Measurements from ENCODE around the gene SUCLG2. TPM values are rescaled to one million over a fixed set of nuclear protein-coding genes. Genes with fewer than 3 reads are reported as not detected.

SUCLG2 gene
- total RNA-seq, 1 experiment from 2014 or later = 22.3 TPM

GRCh38 chr3:67517781-67518180 lies 136.6 kb downstream of the SUCLG2 start:
- no peak overlapping the region for H3K4me3 ChIP-seq (ENCODE audit: low read length)
- no peak overlapping the region for H3K27ac ChIP-seq (ENCODE audit: low read length)
- no peaks in the 10 kb centered on the region for H4K20me1 ChIP-seq (ENCODE audit: low read length)
- POLR2A ChIA-PET (ENCODE audit: unreplicated experiment) = no interaction called here
- no peaks in the 10 kb centered on the region for H3K9me3 ChIP-seq (ENCODE audit: low read length)
- DNase-seq (no peak), ATAC-seq (no peak)
- H3K36me3 ChIP-seq (ENCODE audit: low read depth, low read length) = no peaks in the 10 kb centered on the region
- no peak overlapping the region for H3K4me2 ChIP-seq (ENCODE audit: low read length)
- no peaks in the 10 kb centered on the region for H3F3A ChIP-seq (ENCODE audit: low read length, unreplicated experiment)
- H3K9me2 ChIP-seq (replicated peaks; ENCODE audit: low read length) = no peaks in the 10 kb centered on the region
- no peak overlapping the region for H2AFZ ChIP-seq (ENCODE audit: low read length)
- intact Hi-C loops (cut with micrococcal nuclease) = no loop called here
- H3K27me3 ChIP-seq (ENCODE audit: low read length) = no peaks in the 10 kb centered on the region
- BruUV-seq (replicated peaks) = no TSS peak
- H3K79me2 ChIP-seq (ENCODE audit: low read length) = no peaks in the 10 kb centered on the region
- TF ChIP-seq EZH2phosphoT487 (IDR thresholded peaks at IDR 0.05; ENCODE audit: borderline replicate concordance, low read length) (no peak), EZH2 (IDR thresholded peaks at IDR 0.05; ENCODE audit: low read length, unreplicated experiment) (no peak)
- TF ChIP-seq, protein P1, sequence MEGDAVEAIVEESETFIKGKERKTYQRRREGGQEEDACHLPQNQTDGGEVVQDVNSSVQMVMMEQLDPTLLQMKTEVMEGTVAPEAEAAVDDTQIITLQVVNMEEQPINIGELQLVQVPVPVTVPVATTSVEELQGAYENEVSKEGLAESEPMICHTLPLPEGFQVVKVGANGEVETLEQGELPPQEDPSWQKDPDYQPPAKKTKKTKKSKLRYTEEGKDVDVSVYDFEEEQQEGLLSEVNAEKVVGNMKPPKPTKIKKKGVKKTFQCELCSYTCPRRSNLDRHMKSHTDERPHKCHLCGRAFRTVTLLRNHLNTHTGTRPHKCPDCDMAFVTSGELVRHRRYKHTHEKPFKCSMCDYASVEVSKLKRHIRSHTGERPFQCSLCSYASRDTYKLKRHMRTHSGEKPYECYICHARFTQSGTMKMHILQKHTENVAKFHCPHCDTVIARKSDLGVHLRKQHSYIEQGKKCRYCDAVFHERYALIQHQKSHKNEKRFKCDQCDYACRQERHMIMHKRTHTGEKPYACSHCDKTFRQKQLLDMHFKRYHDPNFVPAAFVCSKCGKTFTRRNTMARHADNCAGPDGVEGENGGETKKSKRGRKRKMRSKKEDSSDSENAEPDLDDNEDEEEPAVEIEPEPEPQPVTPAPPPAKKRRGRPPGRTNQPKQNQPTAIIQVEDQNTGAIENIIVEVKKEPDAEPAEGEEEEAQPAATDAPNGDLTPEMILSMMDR (conservative IDR thresholded peaks at IDR 0.05; ENCODE audit: low read depth, low read length) = no peak
- CTCF ChIA-PET = no interaction called here
- H3K4me1 ChIP-seq (ENCODE audit: insufficient read depth, low read length) = no peaks in the 10 kb centered on the region
- H3K9ac ChIP-seq (ENCODE audit: low read length) = no peak overlapping the region

DNA sequence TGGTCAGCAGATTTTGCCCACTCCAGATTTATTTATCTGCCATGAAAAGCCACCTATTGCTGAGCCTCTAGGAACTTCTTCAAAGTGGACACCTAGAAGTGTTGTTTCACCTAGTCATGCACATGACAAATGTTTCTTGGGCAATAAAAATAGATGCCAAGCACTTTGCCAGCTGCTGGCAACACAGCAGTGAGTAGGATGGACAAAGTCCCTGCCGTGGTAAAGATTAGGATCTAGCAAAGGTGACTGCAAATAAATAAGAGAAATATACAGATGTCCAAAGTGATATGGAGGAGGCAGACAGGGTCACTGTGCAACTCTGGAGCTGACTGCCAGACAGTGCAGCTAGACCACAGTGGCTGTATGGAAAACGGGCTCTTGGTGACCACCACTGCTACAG lies 137.9 kb downstream of the SUCLG2 start:
- POLR2A ChIA-PET (ENCODE audit: unreplicated experiment) = no interaction called here

GRCh38 chr3:67515778-67516177 lies 138.6 kb downstream of the SUCLG2 start:
- no peak overlapping the region for H3K4me2 ChIP-seq (ENCODE audit: low read length)
- H4K20me1 ChIP-seq (ENCODE audit: low read length) = no peaks in the 10 kb centered on the region
- ChIA-PET POLR2A (ENCODE audit: unreplicated experiment) (no interaction called here), CTCF (no interaction called here)
- no peak overlapping the region for H3K9ac ChIP-seq (ENCODE audit: low read length)
- H2AFZ ChIP-seq (ENCODE audit: low read length) = no peak overlapping the region
- intact Hi-C loops (cut with micrococcal nuclease) = loop anchor here (1.0 kb wide), 1 partner anchor 95 kb away; no protein-coding TSS in a partner anchor
- H3K9me2 ChIP-seq (replicated peaks; ENCODE audit: low read length) = no peaks in the 10 kb centered on the region
- DNase-seq (no peak), ATAC-seq (no peak)
- H3K4me1 ChIP-seq (ENCODE audit: insufficient read depth, low read length) = no peaks in the 10 kb centered on the region
- H3F3A ChIP-seq (ENCODE audit: low read length, unreplicated experiment) = no peaks in the 10 kb centered on the region
- no TSS peak for BruUV-seq (replicated peaks)
- no peaks in the 10 kb centered on the region for H3K27me3 ChIP-seq (ENCODE audit: low read length)
- H3K36me3 ChIP-seq (ENCODE audit: low read depth, low read length) = no peaks in the 10 kb centered on the region
- H3K79me2 ChIP-seq (ENCODE audit: low read length) = no peaks in the 10 kb centered on the region
- TF ChIP-seq EZH2phosphoT487 (IDR thresholded peaks at IDR 0.05; ENCODE audit: borderline replicate concordance, low read length) = no peak
- TF ChIP-seq, protein P1 (conservative IDR thresholded peaks at IDR 0.05; ENCODE audit: low read depth, low read length) = no peak
- TF ChIP-seq EZH2 (IDR thresholded peaks at IDR 0.05; ENCODE audit: low read length, unreplicated experiment) = no peak
- H3K9me3 ChIP-seq (ENCODE audit: low read length) = no peaks in the 10 kb centered on the region
- no peak overlapping the region for H3K4me3 ChIP-seq (ENCODE audit: low read length)
- H3K27ac ChIP-seq (ENCODE audit: low read length) = no peak overlapping the region

More for the DNA sequence above, 137.9 kb downstream of the SUCLG2 start:
- Histone ChIP-seq H3K9me2 (replicated peaks; ENCODE audit: low read length) (no peaks in the 10 kb centered on the region), H3K4me2 (ENCODE audit: low read length) (no peak overlapping the region), H3K79me2 (ENCODE audit: low read length) (no peaks in the 10 kb centered on the region), H3K4me3 (ENCODE audit: low read length) (no peak overlapping the region), H3K27ac (ENCODE audit: low read length) (no peak overlapping the region), H3K27me3 (ENCODE audit: low read length) (no peaks in the 10 kb centered on the region), H3K4me1 (ENCODE audit: insufficient read depth, low read length) (no peaks in the 10 kb centered on the region), H3K36me3 (ENCODE audit: low read depth, low read length) (no peaks in the 10 kb centered on the region), H3K9me3 (ENCODE audit: low read length) (no peaks in the 10 kb centered on the region), H2AFZ (ENCODE audit: low read length) (no peak overlapping the region), H3F3A (ENCODE audit: low read length, unreplicated experiment) (no peaks in the 10 kb centered on the region), H3K9ac (ENCODE audit: low read length) (no peak overlapping the region), H4K20me1 (ENCODE audit: low read length) (no peaks in the 10 kb centered on the region)
- TF ChIP-seq, protein P1 (conservative IDR thresholded peaks at IDR 0.05; ENCODE audit: low read depth, low read length) = no peak
- TF ChIP-seq EZH2 (IDR thresholded peaks at IDR 0.05; ENCODE audit: low read length, unreplicated experiment) (no peak), EZH2phosphoT487 (IDR thresholded peaks at IDR 0.05; ENCODE audit: borderline replicate concordance, low read length) (no peak)
- DNase-seq (no peak), ATAC-seq (peak; percentile 60)
- CTCF ChIA-PET = no interaction called here
- no TSS peak for BruUV-seq (replicated peaks)
- intact Hi-C loops (cut with micrococcal nuclease) = no loop called here
